KMS-11 (cell line): ENCODE data around the gene FA2H.
"Not testable (repeated sequence)": the region's sequence is repeated elsewhere in the genome, so short reads cannot be mapped to it uniquely, and the experiment has no call there.

Experiments used
- H2AFZ ChIP-seq: fragments of 200-600 bp; sonication (generic); 2 replicates; pipeline ENCODE4 v1.6.1; 2016; ENCODE audit warnings: antibody characterized with exemption, mixed run types, low read depth
- H3K27ac ChIP-seq: fragments of 200-600 bp; sonication (generic); 2 replicates; pipeline ENCODE4 v1.6.1; 2016; ENCODE audit warnings: mild to moderate bottlenecking, mixed run types
- H3K27me3 ChIP-seq: fragments of 200-600 bp; sonication (generic); 2 replicates; pipeline ENCODE4 v1.6.1; 2017; ENCODE audit warnings: mild to moderate bottlenecking, low read depth, mixed run types, moderate library complexity; ENCODE audit not compliant: insufficient read depth
- H3K36me3 ChIP-seq: fragments of 200-600 bp; sonication (generic); 2 replicates; pipeline ENCODE4 v1.6.1; 2017; ENCODE audit warnings: mild to moderate bottlenecking, mixed run types; ENCODE audit not compliant: insufficient read depth
- H3K4me1 ChIP-seq: fragments of 200-600 bp; sonication (generic); 2 replicates; pipeline ENCODE4 v1.6.1; 2016; ENCODE audit warnings: mild to moderate bottlenecking, low read depth, mixed run types; ENCODE audit not compliant: poor library complexity, severe bottlenecking
- H3K4me2 ChIP-seq: fragments of 200-600 bp; sonication (generic); 2 replicates; pipeline ENCODE4 v1.7.0; 2016; ENCODE audit warnings: mild to moderate bottlenecking, mixed run types
- H3K4me3 ChIP-seq: fragments of 200-600 bp; sonication (generic); IDR thresholded peaks from 2 replicates; pipeline ENCODE4 v1.6.1; 2017; ENCODE audit warnings: low read depth, low read length, mixed read lengths; ENCODE audit not compliant: insufficient read depth
- H3K79me2 ChIP-seq: fragments of 200-600 bp; sonication (generic); 2 replicates; pipeline ENCODE4 v1.6.1; 2016; ENCODE audit warnings: low read depth, mixed run types; ENCODE audit not compliant: insufficient read depth
- H3K9ac ChIP-seq: fragments of 200-600 bp; sonication (generic); 2 replicates; pipeline ENCODE4 v1.6.1; 2016; ENCODE audit warnings: mild to moderate bottlenecking, mixed run types
- H4K20me1 ChIP-seq: fragments of 200-600 bp; sonication (generic); 2 replicates; pipeline ENCODE4 v1.6.1; 2016; ENCODE audit warnings: mild to moderate bottlenecking, mixed run types; ENCODE audit not compliant: insufficient read depth
- CTCF ChIP-seq: fragments of 200-600 bp; sonication (generic); conservative IDR thresholded peaks from 2 replicates; pipeline ENCODE4 v1.6.1; 2017; ENCODE audit warnings: low read depth, mild to moderate bottlenecking, antibody characterized with exemption, low read length, moderate library complexity, mixed read lengths

The FA2H gene

DNA sequence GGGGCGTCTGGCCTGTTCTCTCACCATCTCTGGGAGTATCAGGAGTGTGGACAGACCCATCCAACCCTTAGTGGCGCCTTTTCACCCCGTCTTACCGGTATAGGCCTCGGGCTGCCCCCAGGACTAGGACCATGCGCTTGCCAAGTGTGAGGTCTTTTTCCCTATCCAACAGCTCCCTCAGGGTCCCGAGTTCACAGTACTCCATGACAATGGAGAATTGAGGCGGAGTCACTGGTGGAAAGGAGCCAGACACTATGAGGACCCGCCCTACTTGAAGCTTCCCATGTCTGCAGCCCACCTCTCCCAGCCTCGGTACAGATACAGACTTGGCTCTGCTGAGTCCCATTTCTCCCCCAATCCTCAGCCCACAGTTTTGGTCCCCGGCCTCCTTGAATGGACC, 92.1 kb downstream of the FA2H start:
- H2AFZ ChIP-seq, result no peak overlapping the region
- H3K79me2 ChIP-seq, result no peaks in the 10 kb centered on the region
- H3K4me3 ChIP-seq, result no peak overlapping the region
- peaks cover 19% of the 10 kb centered on the region for H3K4me1 ChIP-seq
- no peaks in the 10 kb centered on the region for H3K36me3 ChIP-seq
- no peak overlapping the region for H3K9ac ChIP-seq
- no peak overlapping the region for H3K4me2 ChIP-seq
- TF ChIP-seq CTCF, result no peak
- H4K20me1 ChIP-seq, result no peaks in the 10 kb centered on the region
- H3K27me3 ChIP-seq, result no peaks in the 10 kb centered on the region
- H3K27ac ChIP-seq, result no peak overlapping the region

DNA sequence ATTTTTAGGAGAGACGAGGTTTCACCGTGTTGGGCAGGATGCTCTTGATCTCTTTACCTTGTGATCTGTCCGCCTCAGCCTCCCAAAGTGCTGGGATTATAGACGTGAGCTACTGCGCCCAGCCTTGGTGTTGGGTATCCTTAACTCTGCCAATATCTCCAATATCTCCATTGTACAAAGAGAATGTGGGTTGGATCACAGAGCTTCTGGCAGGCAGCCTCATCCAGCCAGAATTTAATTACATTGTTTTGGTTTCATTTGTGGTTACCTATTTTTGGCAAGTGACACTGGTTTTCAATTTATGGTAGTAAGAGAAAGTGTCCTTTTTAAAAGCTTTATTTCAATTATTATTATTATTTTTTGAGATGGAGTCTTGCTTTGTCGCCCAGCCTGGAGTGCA, 93.9 kb downstream of the FA2H start:
- Histone ChIP-seq H3K4me2 (peak overlapping the region; percentile 49; the same call in 1 of the 2 replicates), H3K36me3 (no peaks in the 10 kb centered on the region), H3K4me3 (no peak overlapping the region), H2AFZ (no peak overlapping the region), H3K27ac (no peak overlapping the region), H3K4me1 (peaks cover 19% of the 10 kb centered on the region), H3K79me2 (no peaks in the 10 kb centered on the region), H3K9ac (no peak overlapping the region), H4K20me1 (no peaks in the 10 kb centered on the region), H3K27me3 (no peaks in the 10 kb centered on the region)
- no peak for TF ChIP-seq CTCF

DNA sequence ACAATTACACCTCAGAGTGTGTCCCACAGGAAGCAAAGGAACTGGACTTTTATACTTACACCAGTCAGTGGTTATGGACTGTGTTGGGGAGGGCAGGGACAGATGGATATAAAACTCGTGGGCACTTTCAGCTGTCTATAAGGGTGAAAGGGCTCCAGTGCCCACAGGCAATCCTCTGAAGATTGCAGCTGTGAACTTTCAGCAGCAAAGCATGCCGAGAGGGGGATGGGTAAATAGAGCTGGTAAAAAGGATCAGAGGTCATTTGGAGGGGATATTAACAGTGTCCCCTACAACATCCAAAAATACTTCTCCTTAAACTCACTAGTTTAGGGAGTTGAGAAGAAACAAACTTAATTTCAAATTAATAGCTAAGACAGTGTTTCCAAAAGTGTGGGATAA, 94.6 kb downstream of the FA2H start:
- no peak for TF ChIP-seq CTCF
- Histone ChIP-seq H3K36me3 (no peaks in the 10 kb centered on the region), H3K4me2 (no peak overlapping the region), H3K27me3 (no peaks in the 10 kb centered on the region), H3K4me3 (no peak overlapping the region), H3K27ac (no peak overlapping the region), H3K79me2 (no peaks in the 10 kb centered on the region), H3K4me1 (peaks cover 19% of the 10 kb centered on the region), H3K9ac (no peak overlapping the region), H2AFZ (no peak overlapping the region), H4K20me1 (no peaks in the 10 kb centered on the region)

DNA sequence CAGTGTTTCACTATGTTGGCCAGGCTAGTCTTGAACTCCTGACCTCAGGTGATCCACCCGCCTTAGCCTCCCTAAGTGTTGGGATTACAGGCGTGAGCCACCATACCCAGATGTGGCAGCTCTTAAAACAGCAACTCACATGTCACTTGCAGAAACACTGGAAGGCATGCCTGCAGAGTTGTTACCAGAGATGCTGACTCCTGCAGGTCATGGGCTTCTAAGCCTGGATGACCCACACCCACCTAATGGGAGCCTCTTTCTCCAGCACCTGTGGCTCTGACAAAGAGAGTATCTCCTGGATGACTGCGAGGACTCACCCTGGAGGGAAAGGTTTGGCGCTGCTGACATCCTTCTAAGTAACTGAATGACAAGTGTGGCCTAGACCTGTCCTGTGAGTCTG, 96.8 kb downstream of the FA2H start:
- no peak overlapping the region for H3K9ac ChIP-seq
- TF ChIP-seq CTCF, result no peak
- peaks cover 19% of the 10 kb centered on the region for H3K4me1 ChIP-seq
- no peaks in the 10 kb centered on the region for H3K27me3 ChIP-seq
- H2AFZ ChIP-seq, result no peak overlapping the region
- H3K4me2 ChIP-seq, result no peak overlapping the region
- no peak overlapping the region for H3K27ac ChIP-seq
- no peak overlapping the region for H3K4me3 ChIP-seq
- H3K79me2 ChIP-seq, result no peaks in the 10 kb centered on the region
- H4K20me1 ChIP-seq, result no peaks in the 10 kb centered on the region
- H3K36me3 ChIP-seq, result no peaks in the 10 kb centered on the region

- H4K20me1 ChIP-seq, result no peaks in the 10 kb centered on the region
- no peaks in the 10 kb centered on the region for H3K4me1 ChIP-seq
- H3K9ac ChIP-seq, result no peak overlapping the region
- no peak overlapping the region for H3K27ac ChIP-seq
- no peak overlapping the region for H3K4me2 ChIP-seq
- H2AFZ ChIP-seq, result no peak overlapping the region
- TF ChIP-seq CTCF, result no peak
- no peaks in the 10 kb centered on the region for H3K79me2 ChIP-seq
- no peaks in the 10 kb centered on the region for H3K36me3 ChIP-seq
- H3K4me3 ChIP-seq, result no peak overlapping the region
- H3K27me3 ChIP-seq, result no peaks in the 10 kb centered on the region
These were observed 100.7 kb downstream of the FA2H start for GRCh38 chr16:74673876-74674275.

- peaks cover 17% of the 10 kb centered on the region for H3K4me1 ChIP-seq
- H3K79me2 ChIP-seq, result peaks cover 29% of the 10 kb centered on the region
- H3K36me3 ChIP-seq, H3K9ac ChIP-seq, H3K4me2 ChIP-seq, H2AFZ ChIP-seq, H3K27me3 ChIP-seq, H4K20me1 ChIP-seq, H3K4me3 ChIP-seq, H3K27ac ChIP-seq: not testable (repeated sequence)
These were observed 105.7 kb downstream of the FA2H start for GRCh38 chr16:74668877-74669276.
